Measurements from ENCODE around the gene MAGI2.

The MAGI2 gene

GRCh38 chr7:79308192-79308591 is 145.3 kb downstream of the MAGI2 start:
- no peaks in the 10 kb centered on the region for H3K4me1 ChIP-seq (ENCODE audit: control insufficient read depth, insufficient read depth, low read length)
- H3K27me3 ChIP-seq (ENCODE audit: control insufficient read depth, insufficient read depth, low read length): no peaks in the 10 kb centered on the region
- H3K9ac ChIP-seq (ENCODE audit: low read length): no peak overlapping the region
- H3K36me3 ChIP-seq (ENCODE audit: control insufficient read depth, insufficient read depth, low read length): no peaks in the 10 kb centered on the region
- no peak overlapping the region for H3K4me3 ChIP-seq (ENCODE audit: low read length)
- no peak overlapping the region for H3K27ac ChIP-seq (ENCODE audit: low read depth, low read length)

- H3K9ac ChIP-seq (ENCODE audit: low read length): no peak overlapping the region
- no peaks in the 10 kb centered on the region for H3K36me3 ChIP-seq (ENCODE audit: control insufficient read depth, insufficient read depth, low read length)
- no peaks in the 10 kb centered on the region for H3K27me3 ChIP-seq (ENCODE audit: control insufficient read depth, insufficient read depth, low read length)
- H3K27ac ChIP-seq (ENCODE audit: low read depth, low read length): no peak overlapping the region
- H3K4me3 ChIP-seq (ENCODE audit: low read length): no peak overlapping the region
- no peaks in the 10 kb centered on the region for H3K4me1 ChIP-seq (ENCODE audit: control insufficient read depth, insufficient read depth, low read length)
Measured at GRCh38 chr7:79307376-79307775, 146.1 kb downstream of the MAGI2 start.

GRCh38 chr7:79304711-79305110 is 148.8 kb downstream of the MAGI2 start:
- Histone ChIP-seq H3K4me3 (ENCODE audit: low read length) (no peak overlapping the region), H3K9ac (ENCODE audit: low read length) (no peak overlapping the region), H3K27ac (ENCODE audit: low read depth, low read length) (no peak overlapping the region), H3K27me3 (ENCODE audit: control insufficient read depth, insufficient read depth, low read length) (no peaks in the 10 kb centered on the region), H3K4me1 (ENCODE audit: control insufficient read depth, insufficient read depth, low read length) (no peaks in the 10 kb centered on the region), H3K36me3 (ENCODE audit: control insufficient read depth, insufficient read depth, low read length) (no peaks in the 10 kb centered on the region)

GRCh38 chr7:79302293-79302692 is 151.2 kb downstream of the MAGI2 start:
- Histone ChIP-seq H3K36me3 (ENCODE audit: control insufficient read depth, insufficient read depth, low read length) (no peaks in the 10 kb centered on the region), H3K4me1 (ENCODE audit: control insufficient read depth, insufficient read depth, low read length) (no peaks in the 10 kb centered on the region), H3K27me3 (ENCODE audit: control insufficient read depth, insufficient read depth, low read length) (no peaks in the 10 kb centered on the region), H3K4me3 (ENCODE audit: low read length) (no peak overlapping the region), H3K9ac (ENCODE audit: low read length) (no peak overlapping the region), H3K27ac (ENCODE audit: low read depth, low read length) (no peak overlapping the region)

- no peak overlapping the region for H3K4me3 ChIP-seq (ENCODE audit: low read length)
- H3K27ac ChIP-seq (ENCODE audit: low read depth, low read length): no peak overlapping the region
- H3K4me1 ChIP-seq (ENCODE audit: control insufficient read depth, insufficient read depth, low read length): no peaks in the 10 kb centered on the region
- no peaks in the 10 kb centered on the region for H3K27me3 ChIP-seq (ENCODE audit: control insufficient read depth, insufficient read depth, low read length)
- no peak overlapping the region for H3K9ac ChIP-seq (ENCODE audit: low read length)
- no peaks in the 10 kb centered on the region for H3K36me3 ChIP-seq (ENCODE audit: control insufficient read depth, insufficient read depth, low read length)
Measured at GRCh38 chr7:79301419-79301818, 152.0 kb downstream of the MAGI2 start.

- Histone ChIP-seq H3K27ac (ENCODE audit: low read depth, low read length) (no peak overlapping the region), H3K27me3 (ENCODE audit: control insufficient read depth, insufficient read depth, low read length) (no peaks in the 10 kb centered on the region), H3K4me1 (ENCODE audit: control insufficient read depth, insufficient read depth, low read length) (no peaks in the 10 kb centered on the region), H3K9ac (ENCODE audit: low read length) (no peak overlapping the region), H3K36me3 (ENCODE audit: control insufficient read depth, insufficient read depth, low read length) (no peaks in the 10 kb centered on the region), H3K4me3 (ENCODE audit: low read length) (no peak overlapping the region)
Measured at GRCh38 chr7:79300573-79300972, 152.9 kb downstream of the MAGI2 start.

- Histone ChIP-seq H3K4me3 (ENCODE audit: low read length) (no peak overlapping the region), H3K4me1 (ENCODE audit: control insufficient read depth, insufficient read depth, low read length) (no peaks in the 10 kb centered on the region), H3K27me3 (ENCODE audit: control insufficient read depth, insufficient read depth, low read length) (no peaks in the 10 kb centered on the region), H3K9ac (ENCODE audit: low read length) (no peak overlapping the region), H3K27ac (ENCODE audit: low read depth, low read length) (no peak overlapping the region), H3K36me3 (ENCODE audit: control insufficient read depth, insufficient read depth, low read length) (no peaks in the 10 kb centered on the region)
Measured at GRCh38 chr7:79298145-79298760, 155.2 kb downstream of the MAGI2 start.

- Histone ChIP-seq H3K27ac (ENCODE audit: low read depth, low read length) (no peak overlapping the region), H3K9ac (ENCODE audit: low read length) (no peak overlapping the region), H3K36me3 (ENCODE audit: control insufficient read depth, insufficient read depth, low read length) (no peaks in the 10 kb centered on the region), H3K27me3 (ENCODE audit: control insufficient read depth, insufficient read depth, low read length) (no peaks in the 10 kb centered on the region), H3K4me1 (ENCODE audit: control insufficient read depth, insufficient read depth, low read length) (no peaks in the 10 kb centered on the region), H3K4me3 (ENCODE audit: low read length) (no peak overlapping the region)
Measured at GRCh38 chr7:79296553-79297320, 156.7 kb downstream of the MAGI2 start.

GRCh38 chr7:79293655-79294142 is 159.8 kb downstream of the MAGI2 start:
- Histone ChIP-seq H3K9ac (ENCODE audit: low read length) (no peak overlapping the region), H3K36me3 (ENCODE audit: control insufficient read depth, insufficient read depth, low read length) (no peaks in the 10 kb centered on the region), H3K4me3 (ENCODE audit: low read length) (no peak overlapping the region), H3K4me1 (ENCODE audit: control insufficient read depth, insufficient read depth, low read length) (no peaks in the 10 kb centered on the region), H3K27ac (ENCODE audit: low read depth, low read length) (no peak overlapping the region), H3K27me3 (ENCODE audit: control insufficient read depth, insufficient read depth, low read length) (no peaks in the 10 kb centered on the region)

GRCh38 chr7:79292834-79293233 is 160.6 kb downstream of the MAGI2 start:
- Histone ChIP-seq H3K27ac (ENCODE audit: low read depth, low read length) (no peak overlapping the region), H3K4me3 (ENCODE audit: low read length) (no peak overlapping the region), H3K27me3 (ENCODE audit: control insufficient read depth, insufficient read depth, low read length) (no peaks in the 10 kb centered on the region), H3K9ac (ENCODE audit: low read length) (no peak overlapping the region), H3K36me3 (ENCODE audit: control insufficient read depth, insufficient read depth, low read length) (no peaks in the 10 kb centered on the region), H3K4me1 (ENCODE audit: control insufficient read depth, insufficient read depth, low read length) (no peaks in the 10 kb centered on the region)

GRCh38 chr7:79291498-79291865 is 162.0 kb downstream of the MAGI2 start:
- Histone ChIP-seq H3K36me3 (ENCODE audit: control insufficient read depth, insufficient read depth, low read length) (no peaks in the 10 kb centered on the region), H3K27me3 (ENCODE audit: control insufficient read depth, insufficient read depth, low read length) (no peaks in the 10 kb centered on the region), H3K9ac (ENCODE audit: low read length) (no peak overlapping the region), H3K4me3 (ENCODE audit: low read length) (no peak overlapping the region), H3K27ac (ENCODE audit: low read depth, low read length) (no peak overlapping the region), H3K4me1 (ENCODE audit: control insufficient read depth, insufficient read depth, low read length) (no peaks in the 10 kb centered on the region)

- Histone ChIP-seq H3K4me1 (ENCODE audit: control insufficient read depth, insufficient read depth, low read length) (no peaks in the 10 kb centered on the region), H3K4me3 (ENCODE audit: low read length) (no peak overlapping the region), H3K27me3 (ENCODE audit: control insufficient read depth, insufficient read depth, low read length) (no peaks in the 10 kb centered on the region), H3K9ac (ENCODE audit: low read length) (no peak overlapping the region), H3K27ac (ENCODE audit: low read depth, low read length) (no peak overlapping the region), H3K36me3 (ENCODE audit: control insufficient read depth, insufficient read depth, low read length) (no peaks in the 10 kb centered on the region)
Measured at GRCh38 chr7:79290841-79291497, 162.5 kb downstream of the MAGI2 start.

Measured in rectal smooth muscle tissue (tissue), 1 donor.